ENCODE measurements around the gene BUB3. TPM values are rescaled to one million over a fixed set of nuclear protein-coding genes. Genes with fewer than 3 reads are reported as not detected.

BUB3 gene
- total RNA-seq, 1 donor from 2014 or later = 245 TPM

- Histone ChIP-seq H3K4me1 (no peaks in the 10 kb centered on the region), H3K4me2 (no peak overlapping the region), H2AFZ (replicated peaks) (no peak overlapping the region), H3K79me2 (ENCODE audit: low read depth) (no peaks in the 10 kb centered on the region), H4K20me1 (ENCODE audit: low read depth) (no peaks in the 10 kb centered on the region), H3K27me3 (no peaks in the 10 kb centered on the region), H3K9ac (no peak overlapping the region), H3K36me3 (no peaks in the 10 kb centered on the region), H3K9me3 (ENCODE audit: low read depth) (no peaks in the 10 kb centered on the region), H3K4me3 (no peak overlapping the region), H3F3A (ENCODE audit: low read depth) (no peaks in the 10 kb centered on the region), H3K27ac (no peak overlapping the region)
- Mint-ChIP-seq H3K4me3 (no peak overlapping the region), H3K27me3 (ENCODE audit: insufficient read depth, low read depth) (no peaks in the 10 kb centered on the region), H3K9me3 (peaks cover 24% of the 10 kb centered on the region), H3K36me3 (peaks cover 30% of the 10 kb centered on the region), H3K4me1 (no peaks in the 10 kb centered on the region), H3K27ac (no peak overlapping the region)
- DNase-seq (ENCODE audit: low spot score) = no peak
- TF ChIP-seq EZH2 (IDR thresholded peaks at IDR 0.05) = no peak
- TF ChIP-seq CTCF (IDR thresholded peaks at IDR 0.05) = no peak
- no peak for TF ChIP-seq EZH2phosphoT487 (IDR thresholded peaks at IDR 0.05)
These were observed 29.5 kb downstream of the BUB3 start for GRCh38 chr10:123183724-123184123.

- no peak overlapping the region for H3K27ac ChIP-seq
- no peak overlapping the region for H3K27ac Mint-ChIP-seq
- DNase-seq (ENCODE audit: low spot score) = no peak
- no peaks in the 10 kb centered on the region for H3F3A ChIP-seq (ENCODE audit: low read depth)
- no peaks in the 10 kb centered on the region for H3K79me2 ChIP-seq (ENCODE audit: low read depth)
- no peak overlapping the region for H2AFZ ChIP-seq (replicated peaks)
- H3K4me2 ChIP-seq = no peak overlapping the region
- H3K27me3 Mint-ChIP-seq (ENCODE audit: insufficient read depth, low read depth) = peaks cover 2% of the 10 kb centered on the region
- no peaks in the 10 kb centered on the region for H4K20me1 ChIP-seq (ENCODE audit: low read depth)
- H3K4me1 Mint-ChIP-seq = no peaks in the 10 kb centered on the region
- TF ChIP-seq EZH2phosphoT487 (IDR thresholded peaks at IDR 0.05) = no peak
- no peak for TF ChIP-seq EZH2 (IDR thresholded peaks at IDR 0.05)
- no peak for TF ChIP-seq CTCF (IDR thresholded peaks at IDR 0.05)
- no peak overlapping the region for H3K4me3 ChIP-seq
- H3K9me3 Mint-ChIP-seq = peaks cover 22% of the 10 kb centered on the region
- no peaks in the 10 kb centered on the region for H3K27me3 ChIP-seq
- no peaks in the 10 kb centered on the region for H3K9me3 ChIP-seq (ENCODE audit: low read depth)
- H3K36me3 Mint-ChIP-seq = peaks cover 30% of the 10 kb centered on the region
- no peaks in the 10 kb centered on the region for H3K4me1 ChIP-seq
- H3K4me3 Mint-ChIP-seq = no peak overlapping the region
- H3K36me3 ChIP-seq = no peaks in the 10 kb centered on the region
- H3K9ac ChIP-seq = peak overlapping the region; percentile 13
These were observed 33.6 kb downstream of the BUB3 start for GRCh38 chr10:123187781-123188180.

GRCh38 chr10:123191886-123192285 lies 37.7 kb downstream of the BUB3 start:
- Mint-ChIP-seq H3K4me3 (no peak overlapping the region), H3K27ac (no peak overlapping the region), H3K9me3 (no peaks in the 10 kb centered on the region), H3K4me1 (no peaks in the 10 kb centered on the region), H3K27me3 (ENCODE audit: insufficient read depth, low read depth) (peaks cover 2% of the 10 kb centered on the region), H3K36me3 (peaks cover 2% of the 10 kb centered on the region)
- peaks cover 18% of the 10 kb centered on the region for H3K4me1 ChIP-seq
- H3K4me3 ChIP-seq = no peak overlapping the region
- H3K9ac ChIP-seq = no peak overlapping the region
- no peak for DNase-seq (ENCODE audit: low spot score)
- no peak overlapping the region for H2AFZ ChIP-seq (replicated peaks)
- H3K36me3 ChIP-seq = no peaks in the 10 kb centered on the region
- no peaks in the 10 kb centered on the region for H4K20me1 ChIP-seq (ENCODE audit: low read depth)
- H3K27ac ChIP-seq = no peak overlapping the region
- H3K9me3 ChIP-seq (ENCODE audit: low read depth) = no peaks in the 10 kb centered on the region
- H3K4me2 ChIP-seq = no peak overlapping the region
- H3K79me2 ChIP-seq (ENCODE audit: low read depth) = no peaks in the 10 kb centered on the region
- H3K27me3 ChIP-seq = no peaks in the 10 kb centered on the region
- TF ChIP-seq CTCF (IDR thresholded peaks at IDR 0.05) (no peak), EZH2 (IDR thresholded peaks at IDR 0.05) (no peak), EZH2phosphoT487 (IDR thresholded peaks at IDR 0.05) (no peak)
- no peaks in the 10 kb centered on the region for H3F3A ChIP-seq (ENCODE audit: low read depth)

All from neural progenitor cell (in vitro differentiated cells).